PC-3 (cell line): Measurements from ENCODE around the gene NRG3.

Experiments used
- EZH2phosphoT487 ChIP-seq: fragments of 300-600 bp; sonication (generic); IDR thresholded peaks from 2 replicates; pipeline ENCODE4 v1.6.1; 2018; ENCODE audit warnings: mild to moderate bottlenecking, antibody characterized with exemption, low read length, borderline replicate concordance
- TF ChIP-seq, protein P1 (sequence below): fragments of 300-600 bp; sonication (generic); conservative IDR thresholded peaks from 2 replicates; pipeline ENCODE4 v1.5.1; 2017; ENCODE audit warnings: antibody characterized with exemption, low read depth, mild to moderate bottlenecking, low read length

DNA sequence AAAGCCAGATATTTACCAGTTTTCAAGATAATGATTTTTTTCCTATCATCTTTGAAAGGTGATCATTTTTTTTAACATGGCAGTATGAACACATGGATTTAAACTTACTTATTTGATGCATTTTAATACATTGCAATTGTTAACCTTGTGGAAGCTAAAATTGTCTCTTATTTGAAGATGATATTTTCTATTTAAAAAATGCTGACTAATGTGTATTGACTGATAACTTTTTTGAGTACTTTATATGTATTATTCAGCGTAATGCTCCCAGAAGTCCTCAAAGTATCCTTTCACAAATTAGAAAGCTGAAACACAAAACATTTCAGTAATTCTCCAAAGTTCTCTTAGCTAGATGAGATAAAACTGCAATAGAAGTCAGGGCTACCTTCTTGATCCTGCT, 677.3 kb downstream of the NRG3 start:
- TF ChIP-seq, protein P1, sequence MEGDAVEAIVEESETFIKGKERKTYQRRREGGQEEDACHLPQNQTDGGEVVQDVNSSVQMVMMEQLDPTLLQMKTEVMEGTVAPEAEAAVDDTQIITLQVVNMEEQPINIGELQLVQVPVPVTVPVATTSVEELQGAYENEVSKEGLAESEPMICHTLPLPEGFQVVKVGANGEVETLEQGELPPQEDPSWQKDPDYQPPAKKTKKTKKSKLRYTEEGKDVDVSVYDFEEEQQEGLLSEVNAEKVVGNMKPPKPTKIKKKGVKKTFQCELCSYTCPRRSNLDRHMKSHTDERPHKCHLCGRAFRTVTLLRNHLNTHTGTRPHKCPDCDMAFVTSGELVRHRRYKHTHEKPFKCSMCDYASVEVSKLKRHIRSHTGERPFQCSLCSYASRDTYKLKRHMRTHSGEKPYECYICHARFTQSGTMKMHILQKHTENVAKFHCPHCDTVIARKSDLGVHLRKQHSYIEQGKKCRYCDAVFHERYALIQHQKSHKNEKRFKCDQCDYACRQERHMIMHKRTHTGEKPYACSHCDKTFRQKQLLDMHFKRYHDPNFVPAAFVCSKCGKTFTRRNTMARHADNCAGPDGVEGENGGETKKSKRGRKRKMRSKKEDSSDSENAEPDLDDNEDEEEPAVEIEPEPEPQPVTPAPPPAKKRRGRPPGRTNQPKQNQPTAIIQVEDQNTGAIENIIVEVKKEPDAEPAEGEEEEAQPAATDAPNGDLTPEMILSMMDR, result no peak
- no peak for TF ChIP-seq EZH2phosphoT487
